Calu3 (cell line): ENCODE data around the gene AKT3. TPM values are rescaled to one million over a fixed set of nuclear protein-coding genes. Genes with fewer than 3 reads are reported as not detected.

ENCODE experiments used
- BruUV-seq: library from RNA; stranded (reverse); fragments of 400-500 nt; replicated peaks from 2 replicates; lab custom pipeline; 2021; lab: Mats Ljungman, UMichigan
- CTCF ChIA-PET: fragments of 300-600 bp; sonication (Branson Sonifier 250); formaldehyde crosslinking; loops from one replicate; lab custom pipeline; 2022; ENCODE audit warnings: antibody characterized with exemption; lab: Charles Lee
- DNase-seq: peaks from one replicate; pipeline ENCODE4 v3.0.0; 2022
- H3K27ac Mint-ChIP-seq: one replicate; pipeline ENCODE4 v1.8.0; 2022; ENCODE audit warnings: mixed read lengths; ENCODE audit not compliant: unreplicated experiment
- H3K27me3 Mint-ChIP-seq: one replicate; pipeline ENCODE4 v1.8.0; 2022; ENCODE audit warnings: mixed read lengths; ENCODE audit not compliant: unreplicated experiment
- H3K36me3 Mint-ChIP-seq: one replicate; pipeline ENCODE4 v1.8.0; 2022; ENCODE audit warnings: mild to moderate bottlenecking, moderate library complexity, mixed read lengths; ENCODE audit not compliant: insufficient read depth, unreplicated experiment
- H3K4me1 Mint-ChIP-seq: one replicate; pipeline ENCODE4 v1.8.0; 2022; ENCODE audit warnings: mild to moderate bottlenecking, low read depth, mixed read lengths; ENCODE audit not compliant: unreplicated experiment
- H3K4me3 Mint-ChIP-seq: one replicate; pipeline ENCODE4 v1.8.0; 2022; ENCODE audit warnings: mild to moderate bottlenecking, low read depth, moderate library complexity, mixed read lengths; ENCODE audit not compliant: unreplicated experiment
- H3K9me3 Mint-ChIP-seq: one replicate; pipeline ENCODE4 v1.8.0; 2022; ENCODE audit warnings: low read depth, mixed read lengths; ENCODE audit not compliant: unreplicated experiment
- CTCF ChIP-seq: fragments of 200-600 bp; IDR thresholded peaks from one replicate; pipeline ENCODE4 v1.8.0; 2022; ENCODE audit warnings: antibody characterized with exemption; ENCODE audit not compliant: unreplicated experiment
- intact Hi-C: fragments of 100-400 bp; cut with micrococcal nuclease; formaldehyde crosslinking; loops from one replicate; pipeline ENCODE4 v1.10.0; 2022; ENCODE audit not compliant: unreplicated experiment
- total RNA-seq: library from RNA; stranded (reverse); gene quantifications from 2 replicates; pipeline ENCODE4 v1.2.3, GENCODE V29; 2022

Gene AKT3
- total RNA-seq, 1 experiment from 2014 or later = 81.2 TPM

- CTCF ChIA-PET = no interaction called here
- H3K9me3 Mint-ChIP-seq = no peaks in the 10 kb centered on the region
- H3K27me3 Mint-ChIP-seq = no peaks in the 10 kb centered on the region
- BruUV-seq = no TSS peak
- H3K36me3 Mint-ChIP-seq = peaks cover 10% of the 10 kb centered on the region
- H3K27ac Mint-ChIP-seq = no peak overlapping the region
- no peak overlapping the region for H3K4me3 Mint-ChIP-seq
- no peak for DNase-seq
- H3K4me1 Mint-ChIP-seq = no peaks in the 10 kb centered on the region
- no peak for TF ChIP-seq CTCF
- intact Hi-C loops = no loop called here
These were observed 343.9 kb downstream of the AKT3 start for GRCh38 chr1:243505986-243506689.

- intact Hi-C loops = no loop called here
- BruUV-seq = no TSS peak
- no peak overlapping the region for H3K4me3 Mint-ChIP-seq
These were observed 346.9 kb downstream of the AKT3 start for GRCh38 chr1:243503155-243503554.

GRCh38 chr1:243501002-243501401, 349.0 kb downstream of the AKT3 start:
- BruUV-seq = no TSS peak
- TF ChIP-seq CTCF = no peak
- intact Hi-C loops = no loop called here
- no peak for DNase-seq
- peaks cover 17% of the 10 kb centered on the region for H3K36me3 Mint-ChIP-seq
- H3K4me1 Mint-ChIP-seq = no peaks in the 10 kb centered on the region
- H3K4me3 Mint-ChIP-seq = no peak overlapping the region
- no peaks in the 10 kb centered on the region for H3K9me3 Mint-ChIP-seq
- no peaks in the 10 kb centered on the region for H3K27me3 Mint-ChIP-seq
- CTCF ChIA-PET = no interaction called here
- H3K27ac Mint-ChIP-seq = no peak overlapping the region

More at GRCh38 chr1:243503155-243503554, 346.9 kb downstream of the AKT3 start:
- H3K4me1 Mint-ChIP-seq = no peaks in the 10 kb centered on the region
- peaks cover 10% of the 10 kb centered on the region for H3K36me3 Mint-ChIP-seq
- H3K27me3 Mint-ChIP-seq = no peaks in the 10 kb centered on the region
- no peaks in the 10 kb centered on the region for H3K9me3 Mint-ChIP-seq
- H3K27ac Mint-ChIP-seq = no peak overlapping the region
- CTCF ChIA-PET = no interaction called here
- no peak for DNase-seq
- TF ChIP-seq CTCF = no peak

- H3K9me3 Mint-ChIP-seq = no peaks in the 10 kb centered on the region
- TF ChIP-seq CTCF = no peak
- no TSS peak for BruUV-seq
- H3K27me3 Mint-ChIP-seq = no peaks in the 10 kb centered on the region
- no peak overlapping the region for H3K4me3 Mint-ChIP-seq
- no peaks in the 10 kb centered on the region for H3K4me1 Mint-ChIP-seq
- no peak overlapping the region for H3K27ac Mint-ChIP-seq
- intact Hi-C loops = no loop called here
- CTCF ChIA-PET = no interaction called here
- no peak for DNase-seq
- H3K36me3 Mint-ChIP-seq = peaks cover 21% of the 10 kb centered on the region
These were observed 349.5 kb downstream of the AKT3 start for GRCh38 chr1:243500512-243500911.
